Ascending aorta (tissue), 2 donors: Measurements from ENCODE around the gene WDR70. TPM values are rescaled to one million over a fixed set of nuclear protein-coding genes. Genes with fewer than 3 reads are reported as not detected.

Source experiments
- DNase-seq, 2 donors: peaks; one replicate each; pipeline ENCODE4 v3.0.0-alpha.2; 2019; ENCODE audit warnings: low spot score in 2 of 2
- H3K27ac ChIP-seq, 2 donors: fragments of 200-600 bp; sonication (generic); one replicate each; pipeline ENCODE4 v1.5.1; 2016 to 2017; ENCODE audit warnings: mild to moderate bottlenecking in 1 of 2
- H3K27me3 ChIP-seq: fragments of 200-600 bp; sonication (generic); one replicate; pipeline ENCODE4 v1.5.1; 2017
- H3K36me3 ChIP-seq, 2 donors: fragments of 200-600 bp; sonication (generic); one replicate each; pipeline ENCODE4 v1.5.1; 2016
- H3K4me1 ChIP-seq, 2 donors: fragments of 200-600 bp; sonication (generic); one replicate each; pipeline ENCODE4 v1.5.1; 2016 to 2017; ENCODE audit warnings: mild to moderate bottlenecking in 1 of 2
- H3K4me3 ChIP-seq, 2 donors: fragments of 200-600 bp; sonication (generic); one replicate each; pipeline ENCODE4 v1.5.1; 2016 to 2017; ENCODE audit warnings: mild to moderate bottlenecking in 1 of 2
- H3K9me3 ChIP-seq, 2 donors: fragments of 200-600 bp; sonication (generic); one replicate each; pipeline ENCODE4 v1.5.1; 2016
- CTCF ChIP-seq, 3 experiments: fragments of 200-600 bp in 2 of 3; fragments of 450-650 bp in 1 of 3; sonication (generic) in 2 of 3; IDR thresholded peaks; one replicate each; pipeline ENCODE4 v1.5.1; 2016 to 2019; ENCODE audit warnings: antibody characterized with exemption in 3 of 3, mild to moderate bottlenecking in 1 of 3, moderate library complexity in 1 of 3
- intact Hi-C: fragments of 100-400 bp; cut with DNase I; formaldehyde crosslinking; loops from one replicate; pipeline ENCODE4 v1.15.1; 2023
- total RNA-seq: library from RNA; depleted of rRNA; stranded (reverse); fragments of >200 nt; gene quantifications from one replicate; pipeline ENCODE4 v1.1.0, GENCODE V29; 2016

The WDR70 gene
- total RNA-seq, 1 donor from 2014 or later, result 8.7 TPM

DNA sequence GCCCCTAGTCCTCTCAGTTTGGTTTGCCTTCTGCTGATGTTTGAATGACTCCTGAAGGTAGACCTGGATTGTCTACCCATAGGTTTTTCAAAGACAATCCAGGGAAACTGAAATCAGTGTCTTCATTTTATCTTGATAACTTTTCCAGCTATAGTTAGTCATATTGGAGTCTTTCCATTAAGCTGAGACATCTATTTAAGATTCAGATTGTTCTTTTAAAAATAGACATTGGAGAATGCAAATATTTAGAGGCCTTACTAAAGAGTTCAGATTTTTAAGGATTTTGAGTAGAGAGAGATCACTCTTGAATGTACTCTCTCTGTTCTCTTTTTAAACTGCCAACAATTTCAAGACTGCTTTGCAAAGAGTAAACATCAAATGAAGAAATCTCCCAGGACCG lies 391.7 kb downstream of the WDR70 start:
- TF ChIP-seq CTCF (IDR thresholded peaks at IDR 0.05), result no peak
- Histone ChIP-seq H3K27ac (no peak overlapping the region), H3K36me3 (no peaks in the 10 kb centered on the region), H3K9me3 (peaks cover 6 to 13% of the 10 kb centered on the region in 2 donors), H3K27me3 (no peaks in the 10 kb centered on the region), H3K4me3 (no peak overlapping the region), H3K4me1 (no peaks in the 10 kb centered on the region)
- DNase-seq, result no peak
- intact Hi-C loops, result no loop called here

- intact Hi-C loops, result no loop called here
- TF ChIP-seq CTCF (IDR thresholded peaks at IDR 0.05), result no peak
- Histone ChIP-seq H3K36me3 (no peaks in the 10 kb centered on the region), H3K4me3 (no peak overlapping the region), H3K4me1 (no peaks in the 10 kb centered on the region), H3K27me3 (no peaks in the 10 kb centered on the region), H3K9me3 (peaks cover 6 to 13% of the 10 kb centered on the region in 2 donors), H3K27ac (no peak overlapping the region)
- DNase-seq, result no peak
Measured at GRCh38 chr5:37771203-37771611, 392.1 kb downstream of the WDR70 start.

DNA sequence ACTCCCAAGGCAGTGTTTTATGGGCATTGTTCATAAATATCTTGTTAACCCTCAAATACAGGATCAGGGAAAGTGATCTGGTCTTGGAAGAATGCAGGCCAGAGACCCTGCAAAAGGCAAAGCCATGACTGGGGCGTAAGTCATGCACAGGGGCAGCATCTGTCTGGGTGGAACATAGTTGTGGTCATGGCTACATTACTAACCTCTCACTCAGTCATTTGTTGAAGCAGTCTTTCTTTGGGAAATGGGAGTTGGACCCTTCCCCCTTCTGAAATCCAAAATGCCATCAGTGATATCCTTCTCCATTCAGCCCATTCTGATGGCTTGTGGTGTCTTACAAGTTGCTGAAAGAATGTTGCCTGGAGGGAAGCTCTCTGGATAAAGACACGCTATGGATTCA lies 392.6 kb downstream of the WDR70 start:
- H3K27me3 ChIP-seq, result no peaks in the 10 kb centered on the region
- H3K36me3 ChIP-seq, result no peaks in the 10 kb centered on the region
- no peak for DNase-seq
- H3K27ac ChIP-seq, result no peak overlapping the region
- peaks cover 6 to 13% of the 10 kb centered on the region in 2 donors for H3K9me3 ChIP-seq
- no peaks in the 10 kb centered on the region for H3K4me1 ChIP-seq
- no peak overlapping the region for H3K4me3 ChIP-seq
- no peak for TF ChIP-seq CTCF (IDR thresholded peaks at IDR 0.05)
- intact Hi-C loops, result no loop called here

- no peak for DNase-seq
- intact Hi-C loops, result no loop called here
- no peak for TF ChIP-seq CTCF (IDR thresholded peaks at IDR 0.05)
- Histone ChIP-seq H3K4me1 (no peaks in the 10 kb centered on the region), H3K36me3 (no peaks in the 10 kb centered on the region), H3K27me3 (no peaks in the 10 kb centered on the region), H3K9me3 (peaks cover 6 to 13% of the 10 kb centered on the region in 2 donors), H3K4me3 (no peak overlapping the region), H3K27ac (no peak overlapping the region)
Measured at GRCh38 chr5:37772255-37772654, 393.1 kb downstream of the WDR70 start.

DNA sequence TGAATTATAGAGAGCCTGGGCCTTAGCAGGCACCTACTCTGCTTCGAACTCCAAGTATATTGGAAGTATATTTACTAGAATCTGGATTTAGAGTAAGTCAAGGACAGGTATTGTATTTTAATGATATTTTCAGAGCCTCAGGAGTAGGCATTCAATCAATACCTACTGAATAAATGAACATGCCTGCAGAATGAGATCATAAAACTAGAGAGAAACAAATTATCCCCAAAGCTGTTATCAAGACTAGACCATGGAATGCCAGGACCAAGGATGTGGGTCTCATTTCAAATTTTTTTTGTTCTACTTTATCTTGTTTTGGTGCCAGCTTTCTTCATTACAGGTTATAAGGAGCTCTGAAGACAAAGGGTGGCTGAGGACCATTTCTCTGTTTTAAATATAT lies 394.7 kb downstream of the WDR70 start:
- H3K27ac ChIP-seq, result no peak overlapping the region
- H3K36me3 ChIP-seq, result no peaks in the 10 kb centered on the region
- intact Hi-C loops, result no loop called here
- no peak for TF ChIP-seq CTCF (IDR thresholded peaks at IDR 0.05)
- H3K4me3 ChIP-seq, result no peak overlapping the region
- DNase-seq, result no peak
- H3K4me1 ChIP-seq, result no peaks in the 10 kb centered on the region
- H3K27me3 ChIP-seq, result no peaks in the 10 kb centered on the region
- H3K9me3 ChIP-seq, result peaks cover 6 to 13% of the 10 kb centered on the region in 2 donors

GRCh38 chr5:37774912-37775483 lies 395.9 kb downstream of the WDR70 start:
- peaks cover 6 to 13% of the 10 kb centered on the region in 2 donors for H3K9me3 ChIP-seq
- intact Hi-C loops, result no loop called here
- no peaks in the 10 kb centered on the region for H3K36me3 ChIP-seq
- no peaks in the 10 kb centered on the region for H3K27me3 ChIP-seq
- H3K27ac ChIP-seq, result no peak overlapping the region
- H3K4me3 ChIP-seq, result no peak overlapping the region
- H3K4me1 ChIP-seq, result no peaks in the 10 kb centered on the region
- DNase-seq, result no peak
- peak in 1 of 3 experiments; percentile 20 for TF ChIP-seq CTCF (IDR thresholded peaks at IDR 0.05)
